ENCODE measurements around the gene OR8B8. TPM values are rescaled to one million over a fixed set of nuclear protein-coding genes. Genes with fewer than 3 reads are reported as not detected.

The OR8B8 gene
- total and polyA plus RNA-seq, 2 of the 4 experiments (the other 2 are of a cell fraction): not detected

DNA sequence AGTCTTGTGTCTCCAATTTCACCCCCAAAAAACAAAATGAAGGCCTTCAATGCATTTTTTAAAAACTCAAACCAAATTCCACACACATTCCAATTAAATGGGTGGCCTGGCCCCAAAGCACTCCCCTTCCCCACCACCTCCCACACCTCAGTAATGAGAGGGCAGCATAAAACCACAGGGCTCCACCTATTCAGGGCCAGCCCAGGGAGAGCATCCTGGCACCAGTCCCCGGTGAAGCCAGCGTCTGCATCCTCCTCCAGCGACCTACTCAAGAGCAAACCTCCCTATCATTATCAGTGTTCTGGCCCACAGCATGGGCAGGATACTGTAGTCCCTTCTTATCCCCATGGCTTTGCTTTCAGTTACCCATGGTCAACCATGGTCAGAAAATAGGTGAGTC, 17.8 kb upstream of the OR8B8 start:
- no peak overlapping the region for H2BK15ac ChIP-seq (ENCODE audit: low read depth, low read length)
- H4K5ac ChIP-seq (ENCODE audit: low read depth, low read length): no peak overlapping the region
- H3K9ac ChIP-seq (ENCODE audit: low read depth, low read length): no peak overlapping the region
- in situ Hi-C loops (cut with MboI; ENCODE audit: low sequenced_read_pairs): no loop called here
- no peak overlapping the region for H3K18ac ChIP-seq (ENCODE audit: low read depth, low read length)
- H3K4me2 ChIP-seq (ENCODE audit: low read depth, low read length): no peak overlapping the region
- H3K9me1 ChIP-seq (ENCODE audit: insufficient read depth, low read length): no peaks in the 10 kb centered on the region
- no TSS peak for BruUV-seq (replicated peaks)
- H3K79me1 ChIP-seq (ENCODE audit: low read depth in 1 of 2, low read length in 2 of 2): no peaks in the 10 kb centered on the region
- H3K4ac ChIP-seq (ENCODE audit: low read depth, low read length): no peak overlapping the region
- no peak overlapping the region for H2BK120ac ChIP-seq (ENCODE audit: low read depth, low read length)
- dilution Hi-C loops (cut with HindIII; ENCODE audit: low sequenced_read_pairs, unreplicated experiment): no loop called here
- H2BK5ac ChIP-seq (ENCODE audit: low read depth, low read length, poor library complexity, severe bottlenecking): no peak overlapping the region
- POLR2A ChIA-PET (ENCODE audit: unreplicated experiment): no interaction called here
- no peak overlapping the region for H3K56ac ChIP-seq (ENCODE audit: extremely low read depth, insufficient read depth, low read length)
- no peak overlapping the region for H4K91ac ChIP-seq (ENCODE audit: insufficient read depth, low read depth, low read length)
- no peaks in the 10 kb centered on the region for H3K4me1 ChIP-seq (ENCODE audit: control insufficient read depth, insufficient read depth, low read length)
- H3K23ac ChIP-seq (ENCODE audit: low read depth, low read length): no peak overlapping the region
- H4K8ac ChIP-seq (ENCODE audit: low read depth in 2 of 2, low read length in 2 of 2): no peak overlapping the region
- H2AFZ ChIP-seq (replicated peaks; ENCODE audit: low read length, poor library complexity): no peak overlapping the region
- H3K9me3 ChIP-seq (ENCODE audit: control insufficient read depth, insufficient read depth, low read length): no peaks in the 10 kb centered on the region
- H2AK5ac ChIP-seq (ENCODE audit: low read depth, low read length): no peak overlapping the region
- 40% methylated on average over 1 of the region's 3 CpGs; no CpG with 5 or more reads in 1 of the 2 experiments for WGBS, 2 experiments (ENCODE audit: extremely low coverage in 2 of 2, insufficient read length in 1 of 2)
- H3K27ac ChIP-seq (ENCODE audit: insufficient read depth, low read length): no peak overlapping the region
- TF ChIP-seq CHD1 (IDR thresholded peaks at IDR 0.05; ENCODE audit: low read depth, low read length) (no peak), POLR2A (IDR thresholded peaks at IDR 0.05; ENCODE audit: low read depth, low read length) (no peak), RCOR1 (IDR thresholded peaks at IDR 0.05; ENCODE audit: insufficient replicate concordance, low read length) (no peak)
- H4K20me1 ChIP-seq (ENCODE audit: insufficient read depth, low read length): no peaks in the 10 kb centered on the region
- H3K4me3 ChIP-seq (ENCODE audit: insufficient read depth, low read depth, low read length): no peak overlapping the region
- no peak overlapping the region for H2AK9ac ChIP-seq (replicated peaks; ENCODE audit: low read depth, low read length, poor library complexity)
- no peak overlapping the region for H2BK20ac ChIP-seq (ENCODE audit: low read depth, low read length)
- intact Hi-C loops (cut with micrococcal nuclease): no loop called here
- ATAC-seq (ENCODE audit: low read depth) (no peak), DNase-seq (no peak)
- H3K14ac ChIP-seq (replicated peaks; ENCODE audit: low read depth, low read length): no peak overlapping the region
- CTCF ChIA-PET: no interaction called here
- 0 out of 2 replicates have a peak, but pooled peaks cover 1% of the 10 kb centered on the region for H3K27me3 ChIP-seq (ENCODE audit: control insufficient read depth, insufficient read depth, low read length)
- H3K36me3 ChIP-seq (ENCODE audit: control insufficient read depth, insufficient read depth, low read length): no peaks in the 10 kb centered on the region
